ENCODE measurements around the gene C11orf71. TPM values are rescaled to one million over a fixed set of nuclear protein-coding genes. Genes with fewer than 3 reads are reported as not detected.

C11orf71 gene
- total and polyA plus RNA-seq, 5 experiments from 2014 or later = 11.8 to 19.2 (median 18.2) TPM

GRCh38 chr11:114438303-114438702, 38.0 kb upstream of the C11orf71 start:
- peak overlapping the region in 4 of 10 donors; percentile 58 to 98 (median 91) for H3K27ac Mint-ChIP-seq
- DNase-seq (no peak), ATAC-seq (no peak)
- POLR2A ChIA-PET = interaction anchor here (0.9 to 1.3 kb wide), 3 partner anchors 36 to 40 kb away, joined by 3 to 7 read pairs (median 4); partner anchors contain the start of genes C11orf71 and RBM7
- peak overlapping the region in 5 of 10 donors; percentile 16 to 98 (median 97) for H3K4me3 Mint-ChIP-seq
- peaks cover 14 to 33% (median 31%) of the 10 kb centered on the region in 4 donors for H3K4me1 Mint-ChIP-seq
- peaks cover 0 to 5% (median 0%) of the 10 kb centered on the region in 3 donors for H3K36me3 Mint-ChIP-seq
- peaks cover 0 to 1% (median 0%) of the 10 kb centered on the region in 5 donors for H3K27me3 Mint-ChIP-seq
- no peaks in the 10 kb centered on the region for H3K9me3 Mint-ChIP-seq

- no peaks in the 10 kb centered on the region for H3K9me3 Mint-ChIP-seq
- H3K4me1 Mint-ChIP-seq = peaks cover 0 to 3% (median 0%) of the 10 kb centered on the region in 4 donors
- ATAC-seq (no peak), DNase-seq (no peak)
- H3K4me3 Mint-ChIP-seq = no peak overlapping the region
- no peaks in the 10 kb centered on the region for H3K36me3 Mint-ChIP-seq
- no peak overlapping the region for H3K27ac Mint-ChIP-seq
- POLR2A ChIA-PET = no interaction called here
- peaks cover 0 to 5% (median 0%) of the 10 kb centered on the region in 5 donors for H3K27me3 Mint-ChIP-seq
These were observed 33.1 kb upstream of the C11orf71 start for GRCh38 chr11:114433376-114433775.

DNA sequence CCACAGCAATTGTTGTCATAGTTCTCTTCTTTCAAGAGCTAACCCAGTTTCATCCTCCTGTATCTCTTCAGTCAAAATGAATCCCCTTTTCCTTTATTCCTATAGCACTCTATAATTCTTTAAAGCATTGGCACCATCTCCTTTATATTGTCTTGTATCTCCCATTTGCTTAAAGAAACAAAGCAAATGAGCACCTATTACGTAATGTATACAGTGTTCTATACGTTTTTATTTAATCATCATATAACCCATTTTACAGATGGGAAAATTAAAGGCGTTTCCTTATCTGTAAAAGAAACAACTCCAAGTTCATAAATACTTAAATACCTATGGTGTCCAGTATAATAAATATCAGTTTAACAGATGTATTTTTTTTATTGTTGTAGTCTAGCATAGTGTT, 32.6 kb upstream of the C11orf71 start:
- no peaks in the 10 kb centered on the region for H3K4me1 Mint-ChIP-seq
- POLR2A ChIA-PET = no interaction called here
- no peak overlapping the region for H3K4me3 Mint-ChIP-seq
- H3K9me3 Mint-ChIP-seq = no peaks in the 10 kb centered on the region
- no peaks in the 10 kb centered on the region for H3K36me3 Mint-ChIP-seq
- no peak for ATAC-seq
- DNase-seq = no peak
- peaks cover 0 to 5% (median 0%) of the 10 kb centered on the region in 5 donors for H3K27me3 Mint-ChIP-seq
- no peak overlapping the region for H3K27ac Mint-ChIP-seq

- Mint-ChIP-seq H3K36me3 (peaks cover 0 to 2% (median 0%) of the 10 kb centered on the region in 3 donors), H3K4me1 (no peaks in the 10 kb centered on the region), H3K27ac (peak overlapping the region in 1 of 10 donors; percentile 1), H3K4me3 (no peak overlapping the region), H3K9me3 (no peaks in the 10 kb centered on the region), H3K27me3 (peaks cover 0 to 5% (median 0%) of the 10 kb centered on the region in 5 donors)
- POLR2A ChIA-PET = no interaction called here
- ATAC-seq = no peak
- DNase-seq = no peak
These were observed 30.0 kb upstream of the C11orf71 start for GRCh38 chr11:114430290-114430689.

GRCh38 chr11:114426280-114426679, 26.0 kb upstream of the C11orf71 start:
- Mint-ChIP-seq H3K27ac (no peak overlapping the region), H3K27me3 (peaks cover 0 to 4% (median 0%) of the 10 kb centered on the region in 5 donors), H3K4me1 (no peaks in the 10 kb centered on the region), H3K9me3 (peaks cover 3 to 19% (median 9%) of the 10 kb centered on the region in 9 donors), H3K36me3 (peaks cover 6 to 12% (median 7%) of the 10 kb centered on the region in 3 donors), H3K4me3 (no peak overlapping the region)
- ATAC-seq = no peak
- no peak for DNase-seq
- POLR2A ChIA-PET = no interaction called here

- POLR2A ChIA-PET = interaction anchor here (0.5 kb wide), 1 partner anchor 51 kb away, joined by 5 read pairs; no protein-coding TSS in a partner anchor
- Mint-ChIP-seq H3K27ac (no peak overlapping the region), H3K4me1 (peaks cover 0 to 3% (median 1%) of the 10 kb centered on the region in 4 donors), H3K4me3 (no peak overlapping the region), H3K36me3 (no peaks in the 10 kb centered on the region), H3K27me3 (no peaks in the 10 kb centered on the region), H3K9me3 (no peaks in the 10 kb centered on the region)
- DNase-seq (no peak), ATAC-seq (no peak)
These were observed 16.2 kb upstream of the C11orf71 start for GRCh38 chr11:114416441-114416961.

DNA sequence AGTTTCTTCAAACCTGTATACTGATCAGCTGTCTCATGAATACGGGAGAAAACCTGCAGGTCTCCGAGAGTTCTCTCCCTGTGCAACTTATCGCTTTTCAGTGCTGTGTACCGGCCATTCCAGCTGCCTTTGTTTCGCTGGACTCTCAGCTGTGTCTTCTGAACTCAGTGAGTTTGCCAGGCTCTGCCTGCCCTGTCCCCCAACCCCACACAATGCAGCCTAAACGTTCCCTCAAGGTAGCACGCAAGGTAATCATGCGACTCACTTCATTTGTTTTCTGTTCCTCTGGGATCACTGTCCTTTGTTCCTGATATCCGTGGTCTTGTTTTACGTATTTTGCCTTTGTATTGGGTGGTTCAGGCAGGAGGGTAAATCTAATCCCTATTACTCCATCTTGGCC, 13.6 kb upstream of the C11orf71 start:
- Mint-ChIP-seq H3K4me3 (no peak overlapping the region), H3K9me3 (no peaks in the 10 kb centered on the region), H3K36me3 (peaks cover 4 to 20% (median 5%) of the 10 kb centered on the region in 3 donors), H3K27me3 (no peaks in the 10 kb centered on the region), H3K4me1 (peaks cover 0 to 6% (median 1%) of the 10 kb centered on the region in 4 donors), H3K27ac (peak overlapping the region in 3 of 10 donors; percentile 22 to 58 (median 37))
- DNase-seq (no peak), ATAC-seq (no peak)
- POLR2A ChIA-PET = no interaction called here

DNA sequence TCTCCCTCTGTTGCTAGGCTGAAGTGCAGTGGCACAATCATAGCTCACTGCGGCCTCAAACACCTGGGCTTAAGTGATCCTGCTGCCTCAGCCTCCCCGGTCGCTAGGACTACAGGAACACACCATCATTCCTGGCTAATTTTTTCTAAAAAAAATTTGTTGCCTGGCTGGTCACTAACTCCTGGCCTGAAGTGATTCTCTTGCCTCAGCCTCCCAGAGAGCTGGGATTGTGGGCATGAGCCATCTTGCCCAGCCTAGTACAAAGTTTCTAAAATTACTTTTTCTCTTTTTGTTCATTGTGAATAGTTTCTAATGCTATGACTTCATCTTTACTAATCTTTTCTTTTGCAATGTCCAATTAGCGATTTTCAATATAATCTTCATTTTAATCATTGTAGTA, 12.6 kb upstream of the C11orf71 start:
- peaks cover 0 to 6% (median 1%) of the 10 kb centered on the region in 4 donors for H3K4me1 Mint-ChIP-seq
- no peaks in the 10 kb centered on the region for H3K27me3 Mint-ChIP-seq
- no peak for DNase-seq
- H3K9me3 Mint-ChIP-seq = no peaks in the 10 kb centered on the region
- ATAC-seq = no peak
- H3K4me3 Mint-ChIP-seq = no peak overlapping the region
- POLR2A ChIA-PET = no interaction called here
- peak overlapping the region in 2 of 10 donors; percentile 14 to 24 for H3K27ac Mint-ChIP-seq
- H3K36me3 Mint-ChIP-seq = peaks cover 4 to 27% (median 5%) of the 10 kb centered on the region in 3 donors

DNA sequence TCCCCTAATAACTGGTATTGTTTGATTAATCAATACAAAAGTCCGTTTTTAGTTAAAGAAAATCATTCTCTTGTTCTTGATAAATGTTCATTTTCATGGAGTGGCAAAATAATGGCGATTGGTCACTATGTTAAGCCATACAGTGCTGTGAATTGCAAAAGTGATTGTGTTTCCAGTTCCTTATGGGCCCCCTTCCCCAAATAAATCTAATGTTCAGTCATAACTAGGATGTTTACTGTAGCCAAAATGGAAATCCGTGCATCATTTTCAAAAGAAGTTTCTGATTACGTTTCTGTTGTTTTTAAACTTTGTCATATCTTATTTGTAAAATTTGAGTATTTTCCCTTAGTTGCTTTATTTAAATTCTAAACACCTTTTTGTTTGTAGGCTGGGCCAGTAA, 1.0 kb upstream of the C11orf71 start:
- DNase-seq (no peak), ATAC-seq (no peak)
- H3K4me3 Mint-ChIP-seq = peak overlapping the region; percentile 93 to 99 (median 97)
- no peaks in the 10 kb centered on the region for H3K9me3 Mint-ChIP-seq
- peaks cover 0 to 36% (median 10%) of the 10 kb centered on the region in 3 donors for H3K36me3 Mint-ChIP-seq
- H3K27me3 Mint-ChIP-seq = no peaks in the 10 kb centered on the region
- H3K27ac Mint-ChIP-seq = peak overlapping the region; percentile 97 to 100 (median 99)
- peaks cover 23 to 83% (median 64%) of the 10 kb centered on the region in 4 donors for H3K4me1 Mint-ChIP-seq
- POLR2A ChIA-PET = interaction anchor here (1.0 kb wide), 1 partner anchor 38 kb away, joined by 3 read pairs; the partner anchor contains the start of gene REXO2

DNA sequence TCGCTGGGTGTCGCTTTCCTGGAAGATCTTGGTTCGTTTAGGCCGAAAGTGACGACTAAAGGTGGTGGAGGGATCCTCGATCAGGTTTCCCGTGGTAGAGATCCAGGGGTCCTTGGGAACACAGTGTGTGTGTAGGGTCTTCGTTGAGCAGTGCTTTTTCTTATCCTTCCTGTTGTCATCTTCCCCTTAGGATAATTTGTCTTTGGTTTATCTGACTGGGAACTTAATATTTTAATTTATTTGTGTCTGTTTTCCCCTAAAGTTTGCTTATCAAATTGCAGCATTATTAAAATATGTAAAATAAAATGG, 558 bp upstream of the C11orf71 start:
- no peaks in the 10 kb centered on the region for H3K9me3 Mint-ChIP-seq
- POLR2A ChIA-PET = interaction anchor here (0.9 to 1.8 kb wide), 3 partner anchors 9 to 40 kb away, joined by 3 to 7 read pairs (median 5); partner anchors contain the start of gene REXO2
- peaks cover 0 to 31% (median 7%) of the 10 kb centered on the region in 3 donors for H3K36me3 Mint-ChIP-seq
- peak overlapping the region; percentile 97 to 100 (median 99) for H3K27ac Mint-ChIP-seq
- DNase-seq = no peak
- no peak for ATAC-seq
- H3K27me3 Mint-ChIP-seq = no peaks in the 10 kb centered on the region
- peaks cover 23 to 79% (median 64%) of the 10 kb centered on the region in 4 donors for H3K4me1 Mint-ChIP-seq
- H3K4me3 Mint-ChIP-seq = peak overlapping the region; percentile 93 to 99 (median 97)

DNA sequence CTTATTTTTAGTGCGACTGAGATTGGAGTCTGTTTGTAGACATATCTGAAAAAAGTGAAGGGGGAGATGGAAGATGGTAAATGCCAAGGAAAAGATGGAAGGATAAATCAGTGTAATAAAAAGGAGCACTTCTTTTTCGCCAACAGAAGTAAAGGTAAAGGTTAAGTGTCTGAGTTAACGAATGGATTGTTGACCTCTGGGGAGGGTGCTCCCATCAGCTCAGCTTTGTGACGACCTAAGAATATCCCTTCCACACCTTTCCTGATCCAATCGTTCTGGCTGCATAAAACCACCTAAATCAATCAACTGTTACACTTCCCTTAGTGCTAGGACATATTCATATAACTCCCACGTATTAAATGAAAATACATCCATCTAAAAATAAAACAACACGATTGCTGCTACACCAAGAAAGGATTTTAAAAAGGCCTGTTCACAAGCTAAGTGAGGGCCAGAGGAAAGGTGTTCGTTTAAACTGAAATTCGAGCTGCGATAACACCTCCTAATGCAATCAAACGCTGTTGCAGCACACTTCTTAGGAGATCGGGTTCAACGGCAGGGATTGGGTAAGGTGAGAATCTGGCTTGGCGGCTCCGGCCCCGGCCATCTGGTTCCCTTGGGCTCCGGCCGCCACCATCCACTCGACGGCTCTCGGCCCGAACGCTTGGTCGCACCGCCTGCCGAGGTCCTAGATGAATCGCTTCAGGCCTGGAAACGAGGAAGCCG, 658 bp downstream of the C11orf71 start:
- H3K4me3 Mint-ChIP-seq = peak overlapping the region; percentile 93 to 99 (median 97)
- H3K4me1 Mint-ChIP-seq = peaks cover 19 to 67% (median 55%) of the 10 kb centered on the region in 4 donors
- no peaks in the 10 kb centered on the region for H3K27me3 Mint-ChIP-seq
- DNase-seq = no peak
- POLR2A ChIA-PET = interaction anchor here (0.7 to 1.8 kb wide), 2 partner anchors 40 to 41 kb away, joined by 3 to 5 read pairs; partner anchors contain the start of gene REXO2
- peak; percentile 16 for ATAC-seq
- peaks cover 0 to 19% (median 3%) of the 10 kb centered on the region in 3 donors for H3K36me3 Mint-ChIP-seq
- H3K27ac Mint-ChIP-seq = peak overlapping the region; percentile 97 to 100 (median 99)
- H3K9me3 Mint-ChIP-seq = no peaks in the 10 kb centered on the region

- H3K4me1 Mint-ChIP-seq = peaks cover 14 to 55% (median 46%) of the 10 kb centered on the region in 4 donors
- H3K9me3 Mint-ChIP-seq = no peaks in the 10 kb centered on the region
- POLR2A ChIA-PET = interaction anchor here (0.8 kb wide), 1 partner anchor 40 kb away, joined by 4 read pairs; the partner anchor contains the start of gene REXO2
- peak overlapping the region in 8 of 10 donors; percentile 16 to 100 (median 98) for H3K27ac Mint-ChIP-seq
- no peaks in the 10 kb centered on the region for H3K27me3 Mint-ChIP-seq
- H3K36me3 Mint-ChIP-seq = peaks cover 0 to 9% (median 3%) of the 10 kb centered on the region in 3 donors
- DNase-seq (no peak), ATAC-seq (no peak)
- peak overlapping the region in 9 of 10 donors; percentile 93 to 99 (median 97) for H3K4me3 Mint-ChIP-seq
These were observed 1.9 kb downstream of the C11orf71 start for GRCh38 chr11:114398303-114398920.
